Stimulated activated effector memory CD8-positive, alpha-beta T cell treated with anti-CD3 and anti-CD28 coated beads, Interleukin-12 subunit alpha, Interleukin-12 subunit beta, amount 100 ng/mL, for 72 hours (primary cell): ENCODE results near the gene BSN.

Experiments
- ATAC-seq: fragments of 150-1000 bp; cut with Tn5 transposase; 2 replicates; pipeline ENCODE4 v1.10.0; 2021
- DNase-seq, 2 donors: peaks; one replicate each; pipeline ENCODE4 v3.0.0; 2021 to 2022; ENCODE audit warnings: low spot score in 2 of 2
- H3K27ac Mint-ChIP-seq: one replicate; pipeline ENCODE4 v1.8.0; 2022; ENCODE audit warnings: mild to moderate bottlenecking, mixed read lengths
- H3K36me3 Mint-ChIP-seq: one replicate; pipeline ENCODE4 v1.8.0; 2022; ENCODE audit warnings: mild to moderate bottlenecking, mixed read lengths
- H3K4me1 Mint-ChIP-seq: one replicate; pipeline ENCODE4 v1.8.0; 2022; ENCODE audit warnings: mixed read lengths
- H3K4me3 Mint-ChIP-seq: one replicate; pipeline ENCODE4 v1.8.0; 2022; ENCODE audit warnings: mild to moderate bottlenecking, mixed read lengths
- H3K9me3 Mint-ChIP-seq: one replicate; pipeline ENCODE4 v1.8.0; 2022; ENCODE audit warnings: mixed read lengths

BSN gene

DNA sequence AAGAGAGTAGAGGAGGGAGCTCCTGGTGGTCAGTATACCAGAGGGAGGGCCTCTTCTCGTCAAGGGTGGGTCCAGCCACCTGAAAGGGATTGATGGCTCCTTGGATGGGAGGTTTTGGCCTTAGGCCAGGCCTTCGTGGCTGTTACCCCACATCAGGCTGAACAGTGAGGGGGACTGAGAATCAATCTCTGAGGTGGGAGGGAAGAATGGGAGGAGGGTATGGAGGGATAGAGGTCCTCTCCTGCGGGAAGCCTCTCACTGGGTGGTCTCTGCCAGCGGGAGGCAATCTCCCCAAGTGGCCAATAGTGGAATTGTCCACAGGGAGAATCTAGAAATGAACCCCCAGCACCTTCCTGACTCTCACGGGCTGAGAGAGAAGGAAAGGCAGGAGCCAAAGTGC, 53.5 kb downstream of the BSN start:
- H3K27ac Mint-ChIP-seq: no peak overlapping the region
- DNase-seq (peak in 1 of 2 donors; percentile 45), ATAC-seq (no peak)
- no peaks in the 10 kb centered on the region for H3K9me3 Mint-ChIP-seq
- peaks cover 27% of the 10 kb centered on the region for H3K4me1 Mint-ChIP-seq
- no peak overlapping the region for H3K4me3 Mint-ChIP-seq
- no peaks in the 10 kb centered on the region for H3K36me3 Mint-ChIP-seq

DNA sequence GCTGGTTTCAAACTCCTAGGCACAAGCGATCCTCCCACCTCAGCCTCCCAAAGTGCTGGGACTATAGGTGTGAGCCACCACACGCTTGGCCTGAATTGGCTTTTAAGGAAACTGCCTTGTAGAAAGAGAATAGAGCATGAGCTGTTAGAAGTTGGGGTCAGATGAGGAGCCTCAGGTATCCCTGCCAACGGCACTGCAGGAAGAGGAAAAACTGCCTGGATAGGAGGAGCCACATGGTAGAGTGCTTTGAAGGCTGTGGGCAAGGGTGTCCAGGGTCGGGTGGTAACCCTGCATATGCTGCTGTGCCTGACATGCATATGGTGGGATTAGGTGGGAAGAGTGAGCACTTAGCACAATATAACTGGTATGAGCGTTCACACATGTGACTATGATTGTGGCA, 55.0 kb downstream of the BSN start:
- ATAC-seq (no peak), DNase-seq (peak in 1 of 2 donors; percentile 38)
- Mint-ChIP-seq H3K9me3 (no peaks in the 10 kb centered on the region), H3K4me3 (no peak overlapping the region), H3K36me3 (no peaks in the 10 kb centered on the region), H3K27ac (no peak overlapping the region), H3K4me1 (peaks cover 12% of the 10 kb centered on the region)

DNA sequence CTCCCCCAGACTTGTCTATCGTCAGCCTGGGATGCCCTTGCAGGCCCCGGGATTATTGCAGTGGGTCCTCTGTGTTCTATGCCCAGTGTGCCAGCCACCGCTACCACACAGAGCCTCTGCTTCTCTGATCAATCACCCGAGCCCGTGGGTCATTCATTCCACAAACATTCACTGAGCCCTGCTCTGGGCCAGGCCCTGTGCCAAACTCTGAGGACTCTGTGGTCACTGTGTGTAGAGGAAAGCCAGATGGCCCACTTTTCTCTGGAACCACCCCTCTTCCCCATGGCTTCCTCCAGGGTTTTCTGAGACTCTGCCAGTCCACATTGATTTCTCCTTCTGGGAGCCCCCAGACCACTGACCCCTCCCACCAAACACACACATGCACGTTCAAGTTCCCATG, 55.5 kb downstream of the BSN start:
- H3K36me3 Mint-ChIP-seq: no peaks in the 10 kb centered on the region
- H3K4me1 Mint-ChIP-seq: peaks cover 10% of the 10 kb centered on the region
- no peak overlapping the region for H3K27ac Mint-ChIP-seq
- no peak overlapping the region for H3K4me3 Mint-ChIP-seq
- H3K9me3 Mint-ChIP-seq: no peaks in the 10 kb centered on the region
- DNase-seq (no peak), ATAC-seq (no peak)

DNA sequence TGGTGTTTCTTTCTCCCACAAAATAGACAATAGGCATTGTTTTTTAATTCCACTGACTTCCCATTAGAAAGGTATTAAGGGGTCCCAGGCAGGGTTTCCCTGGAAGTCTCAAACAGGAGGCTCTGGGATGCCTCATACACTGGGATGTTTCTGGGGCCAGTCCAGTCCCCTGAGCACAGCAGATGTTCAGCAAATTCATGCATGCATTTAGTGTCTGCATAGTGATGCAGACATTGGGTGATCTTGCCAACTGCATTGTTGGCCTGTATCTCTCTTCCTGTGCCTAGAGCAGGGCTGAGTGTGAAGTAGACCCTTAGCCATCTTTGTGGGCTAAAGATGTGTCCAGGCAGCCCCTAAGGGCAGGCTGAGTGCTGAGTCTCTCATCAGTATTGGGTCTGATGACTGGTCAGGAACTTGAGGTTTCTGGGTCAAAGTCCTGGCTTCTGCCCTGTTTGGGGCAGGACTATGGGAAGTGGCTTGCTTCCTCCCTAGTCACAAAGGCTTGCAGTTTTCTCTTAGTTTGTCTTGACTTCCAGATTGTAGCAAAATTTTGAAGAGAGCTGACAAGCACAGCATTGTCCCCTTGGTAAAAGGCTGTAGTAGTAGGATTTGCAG, 56.5 kb downstream of the BSN start:
- Mint-ChIP-seq H3K4me1 (peaks cover 10% of the 10 kb centered on the region), H3K27ac (no peak overlapping the region), H3K4me3 (no peak overlapping the region), H3K36me3 (no peaks in the 10 kb centered on the region), H3K9me3 (no peaks in the 10 kb centered on the region)
- DNase-seq (no peak), ATAC-seq (no peak)

DNA sequence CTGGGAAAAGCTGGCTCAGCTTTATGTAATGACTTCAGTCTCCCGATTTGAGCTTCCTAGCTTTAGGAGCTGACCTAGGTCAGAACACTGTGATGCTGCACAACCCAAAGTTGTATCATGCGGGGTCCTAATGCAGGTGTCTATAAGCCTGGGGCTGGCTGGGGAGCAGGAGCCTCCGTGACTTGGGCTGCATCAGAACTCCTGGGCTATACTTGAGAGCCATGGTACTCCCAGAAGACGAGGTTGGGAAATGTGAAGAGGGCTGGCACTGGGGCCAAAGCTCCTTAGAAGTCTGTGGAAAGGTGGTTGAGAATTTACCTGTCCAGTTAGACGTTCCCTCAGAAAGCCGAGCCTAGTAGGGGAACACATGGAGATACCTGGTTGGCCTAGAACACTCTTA, 57.0 kb downstream of the BSN start:
- H3K9me3 Mint-ChIP-seq: no peaks in the 10 kb centered on the region

DNA sequence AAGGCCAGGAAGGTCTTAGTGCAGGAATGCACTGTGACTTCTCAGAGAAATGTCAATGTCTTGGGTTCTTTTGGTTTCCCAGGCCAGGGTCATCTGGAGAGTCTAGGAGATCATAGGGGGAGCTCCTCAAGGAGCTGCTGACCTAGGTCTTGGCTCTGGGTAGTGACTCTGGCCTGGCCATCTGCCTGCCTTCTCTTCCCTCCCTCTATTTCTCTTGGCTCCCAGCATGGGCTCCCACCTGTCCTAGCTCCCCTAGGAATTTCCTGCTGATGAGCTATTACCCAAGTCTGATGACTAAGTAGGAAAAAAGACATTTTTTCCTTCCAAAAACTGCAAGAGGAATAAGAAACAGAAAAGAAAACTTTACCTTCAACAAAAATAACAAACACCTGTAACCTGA, 57.4 kb downstream of the BSN start:
- H3K9me3 Mint-ChIP-seq: no peaks in the 10 kb centered on the region
- H3K4me1 Mint-ChIP-seq: peaks cover 10% of the 10 kb centered on the region
- no peaks in the 10 kb centered on the region for H3K36me3 Mint-ChIP-seq
- H3K27ac Mint-ChIP-seq: no peak overlapping the region
- no peak overlapping the region for H3K4me3 Mint-ChIP-seq
- ATAC-seq: no peak
- DNase-seq: no peak

More for the DNA sequence above, 57.0 kb downstream of the BSN start:
- ATAC-seq (no peak), DNase-seq (no peak)
- Mint-ChIP-seq H3K27ac (no peak overlapping the region), H3K4me1 (peaks cover 10% of the 10 kb centered on the region), H3K36me3 (no peaks in the 10 kb centered on the region), H3K4me3 (no peak overlapping the region)

DNA sequence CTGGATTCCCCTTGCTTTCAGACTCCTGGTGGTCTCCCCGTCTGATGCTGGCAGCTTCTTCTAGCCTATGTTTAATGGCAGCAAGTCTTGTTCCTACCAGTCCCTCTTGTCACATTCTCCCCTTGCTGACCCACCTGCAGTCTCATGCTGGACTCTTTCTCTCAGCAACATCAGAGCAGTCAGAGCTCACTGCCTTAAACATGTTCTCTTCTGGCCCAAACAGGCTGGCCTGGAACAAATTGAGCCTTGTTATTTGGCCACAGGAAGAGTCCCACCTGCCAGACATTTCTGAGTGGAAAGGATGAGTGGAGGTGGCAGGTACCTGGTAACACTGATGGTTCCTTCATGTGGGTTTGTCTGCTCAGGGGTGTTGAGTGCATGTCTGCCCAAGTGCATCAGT, 60.7 kb downstream of the BSN start:
- Mint-ChIP-seq H3K9me3 (no peaks in the 10 kb centered on the region), H3K4me1 (no peaks in the 10 kb centered on the region), H3K27ac (no peak overlapping the region), H3K4me3 (no peak overlapping the region), H3K36me3 (no peaks in the 10 kb centered on the region)
- no peak for ATAC-seq
- no peak for DNase-seq

DNA sequence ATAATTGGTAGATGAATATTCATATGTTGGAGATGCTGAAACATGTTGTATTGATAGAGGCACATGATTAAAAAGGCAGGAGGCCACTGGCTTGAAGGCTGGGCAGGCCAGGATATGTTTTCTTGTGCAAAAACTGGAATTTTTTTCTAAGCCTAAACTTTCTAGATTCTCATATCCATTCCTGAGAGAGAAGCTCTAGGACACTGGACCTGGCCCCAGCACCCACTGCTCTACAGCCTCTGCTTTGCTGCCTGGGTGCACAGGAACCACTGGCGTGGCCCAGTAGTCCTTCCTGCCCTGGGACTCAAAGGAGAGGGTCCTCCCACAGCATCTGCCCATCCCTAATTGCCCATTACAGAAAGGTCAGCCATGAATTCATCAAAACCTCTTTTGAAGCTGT, 61.8 kb downstream of the BSN start:
- H3K4me3 Mint-ChIP-seq: no peak overlapping the region
- DNase-seq: no peak
- no peak for ATAC-seq
- no peaks in the 10 kb centered on the region for H3K9me3 Mint-ChIP-seq
- no peaks in the 10 kb centered on the region for H3K36me3 Mint-ChIP-seq
- no peak overlapping the region for H3K27ac Mint-ChIP-seq
- no peaks in the 10 kb centered on the region for H3K4me1 Mint-ChIP-seq

DNA sequence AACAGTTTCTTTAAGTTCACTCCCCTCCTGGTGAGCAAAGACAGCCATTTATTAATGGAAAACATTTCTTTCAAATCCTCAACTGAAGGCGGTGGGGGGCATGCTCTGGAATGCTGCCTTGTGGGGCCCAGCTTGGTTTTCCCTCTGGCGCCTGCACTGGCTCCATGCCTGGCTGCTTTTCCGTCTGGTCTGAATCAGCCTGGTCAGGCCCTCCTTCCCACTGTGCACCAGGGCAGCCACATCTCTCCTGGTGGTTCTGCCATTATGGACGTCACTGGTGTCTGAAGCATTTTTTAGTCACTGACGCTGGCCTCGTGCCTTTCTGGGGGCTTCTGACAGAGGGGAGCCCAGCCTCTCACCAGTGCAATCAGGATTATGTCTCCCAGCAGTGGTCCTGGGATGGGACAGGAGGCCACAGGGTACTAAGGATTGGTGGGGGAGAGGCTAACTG, 62.2 kb downstream of the BSN start:
- DNase-seq (no peak), ATAC-seq (no peak)
- H3K36me3 Mint-ChIP-seq: no peaks in the 10 kb centered on the region
- no peaks in the 10 kb centered on the region for H3K9me3 Mint-ChIP-seq
- no peak overlapping the region for H3K27ac Mint-ChIP-seq
- H3K4me1 Mint-ChIP-seq: no peaks in the 10 kb centered on the region
- no peak overlapping the region for H3K4me3 Mint-ChIP-seq

DNA sequence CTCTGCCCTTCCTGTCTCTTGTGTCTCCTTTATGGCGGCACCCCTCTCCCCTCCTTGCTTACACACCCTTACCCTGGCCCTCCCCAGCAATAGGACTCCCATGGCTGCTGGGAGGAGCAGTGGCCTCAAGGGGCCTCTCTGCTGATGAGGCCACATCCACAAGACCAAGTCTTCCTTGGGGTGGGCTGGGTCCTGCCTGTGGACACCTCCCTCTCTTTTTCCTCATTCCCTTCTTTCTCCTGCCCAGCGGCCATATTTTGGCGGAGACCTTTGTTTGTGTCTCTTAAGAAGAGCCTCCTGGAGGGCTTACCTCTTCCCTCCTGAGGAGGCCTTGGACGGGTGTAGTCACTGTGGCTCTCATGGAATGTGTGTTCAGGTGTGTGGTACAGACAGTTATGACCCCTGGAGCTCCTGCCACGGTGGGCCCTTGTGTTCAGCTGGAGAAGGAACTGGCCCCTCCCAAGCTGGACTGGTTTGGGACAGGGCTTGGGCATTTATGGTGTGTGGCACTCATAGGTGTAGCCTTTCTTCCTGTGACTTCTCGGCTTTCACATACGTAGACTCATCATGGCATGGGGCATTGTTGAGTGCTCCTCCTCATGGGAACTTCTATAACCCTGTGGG, 63.2 kb downstream of the BSN start:
- Mint-ChIP-seq H3K4me3 (no peak overlapping the region), H3K9me3 (no peaks in the 10 kb centered on the region), H3K27ac (no peak overlapping the region), H3K4me1 (no peaks in the 10 kb centered on the region), H3K36me3 (no peaks in the 10 kb centered on the region)
- ATAC-seq (no peak), DNase-seq (no peak)

DNA sequence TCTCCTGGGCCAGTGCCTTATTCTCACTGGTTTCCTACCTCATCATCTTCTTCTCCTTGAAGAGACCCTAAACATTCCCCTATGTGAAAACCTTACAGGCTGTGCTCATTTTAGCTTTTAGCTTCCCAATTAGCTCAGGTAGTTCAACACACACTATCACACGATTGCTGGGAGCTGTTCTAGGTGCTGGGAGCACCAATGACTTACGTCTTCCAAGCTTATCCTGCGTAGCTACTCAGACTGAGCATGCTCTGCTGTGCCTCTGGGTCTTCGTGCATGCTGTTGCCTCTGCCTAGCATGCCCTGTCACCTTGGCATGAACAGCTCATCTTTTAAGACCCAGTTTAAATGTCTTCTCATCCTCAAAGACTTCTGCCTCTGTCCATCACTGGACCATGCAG, 64.1 kb downstream of the BSN start:
- no peaks in the 10 kb centered on the region for H3K9me3 Mint-ChIP-seq
- H3K4me1 Mint-ChIP-seq: no peaks in the 10 kb centered on the region
- no peak overlapping the region for H3K4me3 Mint-ChIP-seq
- no peak overlapping the region for H3K27ac Mint-ChIP-seq
- DNase-seq (no peak), ATAC-seq (no peak)
- no peaks in the 10 kb centered on the region for H3K36me3 Mint-ChIP-seq

DNA sequence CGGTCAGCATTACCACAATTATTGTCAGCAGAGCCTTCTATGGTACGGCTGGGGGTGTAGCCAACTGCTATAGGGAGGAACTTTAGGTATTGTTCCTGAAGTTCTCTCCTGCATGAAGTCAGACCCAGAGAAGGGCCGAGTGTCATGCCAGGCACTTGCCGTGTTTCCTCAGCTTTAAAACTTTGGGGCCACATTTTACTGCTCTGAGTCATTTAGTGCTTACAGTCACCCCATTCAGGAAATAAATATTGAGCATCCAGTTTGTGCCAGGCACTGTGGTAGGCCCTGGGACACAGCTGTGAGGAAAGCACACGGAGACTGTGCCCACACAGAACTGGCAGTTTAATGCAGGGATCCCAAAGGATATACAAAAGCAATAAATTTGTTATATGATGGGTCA, 65.4 kb downstream of the BSN start:
- ATAC-seq (peak; percentile 45), DNase-seq (no peak)
- no peaks in the 10 kb centered on the region for H3K4me1 Mint-ChIP-seq

DNA sequence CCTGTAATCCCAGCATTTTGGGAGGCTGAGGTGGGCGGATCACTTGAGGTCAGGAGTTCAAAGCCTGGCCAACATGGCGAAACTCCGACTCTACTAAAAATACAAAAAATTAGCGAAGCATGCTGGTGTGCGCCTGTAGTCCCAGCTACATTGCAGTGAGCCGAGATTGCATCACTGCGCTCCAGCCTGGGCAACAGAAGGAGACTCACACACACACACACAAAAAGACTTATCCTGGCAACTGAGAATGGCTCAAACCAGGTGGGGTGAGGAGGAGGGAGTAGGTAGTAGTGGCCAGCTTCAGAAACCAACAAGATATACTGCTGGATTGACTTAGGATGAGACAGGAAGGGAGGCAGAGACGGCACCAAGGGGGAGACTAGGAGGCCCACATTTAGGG, 66.5 kb downstream of the BSN start:
- H3K36me3 Mint-ChIP-seq: no peaks in the 10 kb centered on the region
- no peak for DNase-seq
- H3K27ac Mint-ChIP-seq: no peak overlapping the region
- H3K9me3 Mint-ChIP-seq: no peaks in the 10 kb centered on the region
- H3K4me3 Mint-ChIP-seq: no peak overlapping the region
- H3K4me1 Mint-ChIP-seq: no peaks in the 10 kb centered on the region
- ATAC-seq: no peak

More for the DNA sequence above, 65.4 kb downstream of the BSN start:
- Mint-ChIP-seq H3K9me3 (no peaks in the 10 kb centered on the region), H3K27ac (no peak overlapping the region), H3K36me3 (no peaks in the 10 kb centered on the region), H3K4me3 (no peak overlapping the region)

DNA sequence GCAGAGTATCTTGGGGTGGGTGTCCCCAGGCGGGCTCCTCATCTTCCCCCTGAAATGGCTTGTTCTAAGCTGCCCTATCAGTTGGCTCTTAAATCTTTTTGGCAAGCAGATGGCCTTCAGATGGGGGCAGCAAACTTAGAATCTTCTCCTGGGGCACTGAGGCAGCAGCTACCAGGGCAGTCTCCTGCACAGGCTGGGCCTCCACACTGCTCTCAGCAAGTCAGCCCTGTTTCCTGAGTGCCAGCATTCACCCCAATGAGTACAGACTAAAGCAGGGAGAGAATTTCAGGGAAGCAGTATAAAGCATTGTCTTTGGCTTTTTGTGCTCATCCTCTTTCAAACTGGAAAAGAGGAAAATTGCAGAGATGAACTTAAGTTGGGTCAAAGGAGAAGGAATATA, 68.8 kb downstream of the BSN start:
- DNase-seq (no peak), ATAC-seq (no peak)
- H3K36me3 Mint-ChIP-seq: no peaks in the 10 kb centered on the region
- no peaks in the 10 kb centered on the region for H3K9me3 Mint-ChIP-seq
- no peak overlapping the region for H3K27ac Mint-ChIP-seq
- H3K4me3 Mint-ChIP-seq: no peak overlapping the region
- H3K4me1 Mint-ChIP-seq: peaks cover 10% of the 10 kb centered on the region

DNA sequence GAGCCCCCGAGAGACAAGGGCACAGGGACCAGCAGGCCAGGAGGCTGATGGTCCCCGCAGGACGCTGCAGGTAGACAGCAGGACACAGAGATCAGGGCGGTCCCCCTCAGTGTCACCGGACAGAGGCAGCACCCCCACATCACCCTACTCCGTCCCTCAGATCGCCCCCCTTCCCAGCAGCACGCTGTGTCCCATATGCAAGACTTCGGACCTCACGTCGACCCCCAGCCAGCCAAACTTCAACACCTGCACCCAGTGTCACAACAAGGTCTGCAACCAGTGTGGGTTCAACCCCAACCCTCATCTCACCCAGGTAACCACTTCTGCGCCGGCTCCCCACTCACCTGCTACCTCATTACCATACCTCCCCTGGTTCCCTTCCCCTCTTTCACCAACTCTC, 70.8 kb downstream of the BSN start:
- no peaks in the 10 kb centered on the region for H3K36me3 Mint-ChIP-seq

DNA sequence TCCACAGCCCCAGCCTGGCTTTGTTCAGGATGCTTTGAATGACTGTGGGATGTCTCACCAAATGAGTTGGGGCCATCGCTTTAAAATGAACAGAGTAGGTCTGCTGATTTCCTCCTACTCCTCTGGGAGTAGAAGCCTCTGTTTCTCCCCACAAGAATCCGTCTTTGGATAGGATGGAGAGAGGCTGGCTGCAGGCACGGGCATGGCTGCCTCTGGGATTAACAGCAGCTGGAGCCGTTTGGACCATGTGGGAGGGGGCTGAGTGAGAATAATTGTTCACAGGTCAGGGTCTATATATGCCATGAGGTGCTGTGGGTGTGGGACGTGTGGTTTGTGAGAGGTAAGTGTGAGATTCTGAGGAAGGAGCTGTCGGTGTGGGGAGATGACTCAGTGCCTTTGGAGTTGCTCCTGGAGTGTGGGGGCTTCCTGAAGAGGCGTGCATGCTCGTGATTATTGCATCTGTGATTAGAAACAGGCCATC, 71.9 kb downstream of the BSN start:
- peak; percentile 76 for ATAC-seq
- no peak overlapping the region for H3K4me3 Mint-ChIP-seq
- DNase-seq: no peak
- H3K36me3 Mint-ChIP-seq: no peaks in the 10 kb centered on the region
- no peaks in the 10 kb centered on the region for H3K9me3 Mint-ChIP-seq
- peaks cover 10% of the 10 kb centered on the region for H3K4me1 Mint-ChIP-seq
- H3K27ac Mint-ChIP-seq: no peak overlapping the region

More for the DNA sequence above, 70.8 kb downstream of the BSN start:
- no peak for ATAC-seq
- no peaks in the 10 kb centered on the region for H3K9me3 Mint-ChIP-seq
- no peak overlapping the region for H3K27ac Mint-ChIP-seq
- no peak for DNase-seq
- no peak overlapping the region for H3K4me3 Mint-ChIP-seq
- peaks cover 10% of the 10 kb centered on the region for H3K4me1 Mint-ChIP-seq
